ENCODE data around the gene WNT9A.
"Not testable (repeated sequence)": the region's sequence is repeated elsewhere in the genome, so short reads cannot be mapped to it uniquely, and the experiment has no call there.

The WNT9A gene

DNA sequence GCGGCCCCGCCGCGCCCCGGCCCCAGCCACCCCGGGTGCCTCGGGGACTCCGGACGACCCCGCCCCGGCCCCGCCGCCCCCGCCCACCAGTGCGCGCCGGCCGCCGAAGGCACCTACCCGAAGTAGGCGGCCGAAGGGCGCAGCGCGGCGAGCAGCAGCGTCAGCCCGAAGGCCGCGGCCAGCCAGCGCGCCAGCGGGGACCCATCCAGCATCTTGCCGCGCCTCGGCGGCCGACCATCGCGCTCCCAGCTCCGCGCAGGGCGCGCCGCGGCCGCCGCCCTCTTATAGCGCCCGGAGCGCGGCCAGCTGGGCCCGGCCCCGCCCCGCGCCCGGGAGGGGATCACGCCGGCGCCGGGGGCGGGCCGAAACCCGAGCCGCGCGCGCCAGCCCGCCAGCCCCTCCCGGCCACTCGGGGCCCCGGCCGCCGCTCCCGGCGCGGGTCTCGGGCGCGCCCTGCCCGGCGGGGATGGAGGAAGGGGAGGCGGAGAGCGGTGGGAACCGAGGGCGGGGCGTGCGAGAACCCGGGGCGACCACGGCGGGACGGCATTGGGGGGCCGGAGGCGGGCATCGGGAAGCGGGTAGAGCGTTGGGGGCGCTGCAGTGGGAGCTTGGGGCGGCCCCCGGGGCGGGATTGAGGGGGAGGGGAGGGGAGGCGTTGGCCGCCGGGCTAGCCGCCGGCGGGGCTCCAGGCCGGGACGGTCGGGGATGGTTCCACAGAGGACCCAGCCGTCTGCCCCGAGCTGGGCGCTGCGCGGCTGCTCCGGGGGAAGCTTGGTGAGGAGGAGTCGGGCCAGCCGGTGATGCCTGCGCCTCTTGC lies at the start of gene WNT9A:
WNT9A (minus strand) TSS at position 257 of the 817 bp plus-strand sequence; CDS start at position 212, 45 bp downstream.
- no peak for DNase-seq

DNA sequence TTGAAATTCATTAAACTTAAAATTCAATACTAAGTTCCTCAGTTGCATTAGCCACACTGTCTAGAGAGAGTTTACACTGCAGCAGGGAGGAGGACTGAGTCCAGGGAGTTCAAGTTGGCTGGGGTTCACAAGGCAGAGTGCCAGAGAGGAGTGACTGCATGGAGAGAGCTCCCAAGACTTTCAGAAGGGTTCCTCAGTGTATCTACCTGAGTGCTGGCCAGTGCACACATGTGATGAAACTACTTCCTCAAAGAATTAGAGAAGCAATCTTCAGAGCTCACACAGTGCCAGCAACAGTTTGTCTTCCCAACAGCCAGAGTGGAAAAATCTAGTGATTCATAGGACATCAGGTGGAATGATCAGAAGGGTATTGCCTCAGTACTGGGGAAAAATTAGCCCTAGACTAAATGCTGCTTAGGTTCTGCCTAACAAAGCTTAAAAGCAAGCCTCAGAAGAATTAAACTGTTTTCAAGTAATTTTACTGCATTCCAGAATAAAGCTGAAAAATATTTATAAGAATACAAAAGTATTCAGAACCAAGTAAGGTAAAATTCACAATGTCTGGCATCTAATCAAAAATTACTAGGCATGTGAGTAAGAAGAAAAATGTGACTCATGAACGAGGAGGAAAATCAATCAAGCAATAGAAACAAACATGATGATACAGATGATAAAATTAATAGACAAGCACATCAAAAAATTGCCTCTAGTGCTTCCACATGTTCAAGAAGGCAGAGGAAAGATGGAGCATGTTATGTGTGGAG lies 48.6 kb upstream of the WNT9A start:
- DNase-seq = no peak

GRCh38 chr1:227994632-227995300 lies 47.0 kb upstream of the WNT9A start:
- DNase-seq = no peak

GRCh38 chr1:227987181-227987580 lies 39.4 kb upstream of the WNT9A start:
- no peak for DNase-seq

- DNase-seq = not testable (repeated sequence)
Observed at GRCh38 chr1:227975583-227976283, 28.0 kb upstream of the WNT9A start.

DNA sequence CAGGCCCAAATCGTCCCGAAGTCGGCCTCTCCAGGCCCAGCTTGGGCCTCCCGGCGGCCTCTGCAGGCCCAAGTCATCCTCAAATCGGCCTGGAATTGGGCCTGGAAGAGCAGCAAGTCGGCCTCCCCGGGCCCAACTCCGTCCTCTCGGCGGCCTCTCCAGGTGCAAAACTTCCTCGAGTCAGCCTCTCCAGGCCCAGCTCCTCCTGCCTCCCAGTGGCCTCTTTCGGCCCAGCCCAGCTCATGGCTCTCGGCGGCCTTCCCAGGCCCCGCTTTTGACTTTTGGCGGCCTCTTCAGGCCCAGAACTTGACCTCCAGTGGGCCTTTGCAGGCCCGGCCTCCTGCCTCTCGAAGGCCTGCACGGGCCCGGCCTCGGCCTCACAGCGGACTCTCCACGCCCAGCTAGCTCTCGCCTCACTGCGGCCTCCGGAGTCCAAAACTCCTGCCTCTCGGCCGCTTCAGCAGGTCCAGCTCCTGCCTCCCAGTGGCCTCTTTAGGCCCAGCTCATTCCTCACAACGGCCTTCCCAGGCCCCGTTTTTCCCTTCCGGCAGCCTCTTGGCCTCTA lies 26.1 kb upstream of the WNT9A start:
- not testable (repeated sequence) for DNase-seq

DNA sequence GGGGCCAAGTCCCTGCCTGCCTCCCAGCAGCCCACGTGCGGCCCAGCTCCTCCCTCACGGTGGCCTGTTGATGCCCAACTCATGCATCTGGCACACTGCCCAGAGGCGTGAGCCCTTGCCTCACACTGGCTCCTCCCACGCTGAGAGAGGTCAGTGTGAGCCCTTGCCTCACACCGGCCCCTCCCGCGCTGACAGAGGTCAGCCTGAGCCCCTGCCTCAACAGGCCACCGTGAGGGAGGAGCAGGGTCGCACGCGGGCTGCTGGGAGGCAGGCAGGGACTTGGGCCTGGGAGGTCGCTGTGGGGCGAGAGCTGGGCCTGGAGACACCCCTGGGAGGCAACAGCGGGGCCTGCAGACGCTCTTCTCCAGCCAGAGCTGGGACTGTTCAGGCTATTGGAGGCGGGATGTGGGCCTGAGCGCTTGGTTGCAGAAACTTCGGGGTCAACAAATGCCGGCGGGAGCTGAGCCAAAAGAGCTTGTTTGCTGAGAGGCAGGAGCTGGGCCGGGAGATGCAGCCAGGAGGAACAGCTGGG lies 25.2 kb upstream of the WNT9A start:
- DNase-seq = not testable (repeated sequence)

DNA sequence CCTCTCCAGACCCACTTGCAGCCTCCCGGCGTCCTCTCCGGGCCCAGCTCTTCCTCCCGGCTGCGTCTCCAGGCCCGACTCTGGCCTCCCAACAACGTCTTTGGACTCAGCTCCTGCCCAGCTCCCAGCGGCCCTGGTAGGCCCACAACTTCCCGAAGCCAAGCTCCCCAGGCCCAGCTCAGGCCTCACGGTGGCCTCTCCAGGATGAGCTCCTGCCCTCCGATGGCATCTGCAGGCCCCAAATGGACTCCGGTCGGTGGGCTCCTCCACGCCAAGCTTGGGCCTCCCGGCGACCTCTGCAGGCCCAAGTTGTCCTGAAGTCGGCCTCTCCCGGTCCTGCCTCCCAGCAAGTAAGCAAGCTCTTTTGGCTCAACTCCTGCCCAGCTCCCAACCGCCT lies 24.5 kb upstream of the WNT9A start:
- DNase-seq = not testable (repeated sequence)

DNA sequence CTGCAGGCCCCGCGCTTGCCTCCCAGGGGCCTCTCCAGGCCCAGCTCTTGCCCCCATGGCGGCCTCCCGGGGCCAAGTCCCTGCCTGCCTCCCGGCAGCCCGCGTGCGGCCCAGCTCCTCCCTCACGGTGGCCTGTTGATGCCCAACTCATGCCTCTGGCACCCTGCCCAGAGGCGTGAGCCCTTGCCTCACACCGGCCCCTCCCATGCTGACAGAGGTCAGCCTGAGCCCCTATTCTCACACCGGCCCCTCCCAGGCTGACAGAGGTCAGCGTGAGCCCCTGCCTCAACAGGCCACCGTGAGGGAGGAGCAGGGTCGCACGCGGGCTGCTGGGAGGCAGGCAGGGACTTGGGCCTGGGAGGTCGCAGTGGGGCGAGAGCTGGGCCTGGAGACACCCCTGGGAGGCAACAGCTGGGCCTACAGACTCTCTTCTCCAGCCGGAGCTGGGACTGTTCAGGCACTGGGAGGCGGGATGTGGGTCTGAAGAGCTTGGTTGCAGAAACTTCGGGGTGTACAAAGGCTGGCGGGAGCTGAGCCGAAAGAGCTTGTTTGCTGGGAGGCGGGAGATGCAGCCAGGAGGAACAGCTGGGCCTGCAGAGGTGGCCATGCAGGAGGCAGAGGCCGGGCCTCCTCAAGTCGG lies 24.0 kb upstream of the WNT9A start:
- not testable (repeated sequence) for DNase-seq

DNA sequence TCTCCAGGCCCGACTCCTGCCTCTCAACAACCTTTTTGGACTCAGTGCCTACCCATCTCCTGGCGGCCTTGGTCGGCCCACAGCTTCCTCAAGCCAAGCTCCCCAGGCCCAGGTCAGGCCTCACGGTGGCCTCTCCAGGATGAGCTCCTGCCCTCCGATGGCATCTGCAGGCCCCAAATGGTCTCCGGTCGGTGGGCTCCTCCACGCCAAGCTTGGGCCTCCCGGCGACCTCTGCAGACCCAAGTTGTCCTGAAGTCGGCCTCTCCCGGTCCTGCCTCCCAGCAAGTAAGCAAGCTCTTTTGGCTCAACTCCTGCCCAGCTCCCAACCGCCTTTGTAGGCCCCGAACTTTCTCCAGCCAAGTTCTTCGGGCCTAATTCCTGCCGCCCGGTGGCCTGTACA lies 23.5 kb upstream of the WNT9A start:
- not testable (repeated sequence) for DNase-seq

GRCh38 chr1:227970076-227970995 lies 22.6 kb upstream of the WNT9A start:
- DNase-seq = not testable (repeated sequence)

- not testable (repeated sequence) for DNase-seq
Observed at GRCh38 chr1:227967815-227968214, 20.1 kb upstream of the WNT9A start.

DNA sequence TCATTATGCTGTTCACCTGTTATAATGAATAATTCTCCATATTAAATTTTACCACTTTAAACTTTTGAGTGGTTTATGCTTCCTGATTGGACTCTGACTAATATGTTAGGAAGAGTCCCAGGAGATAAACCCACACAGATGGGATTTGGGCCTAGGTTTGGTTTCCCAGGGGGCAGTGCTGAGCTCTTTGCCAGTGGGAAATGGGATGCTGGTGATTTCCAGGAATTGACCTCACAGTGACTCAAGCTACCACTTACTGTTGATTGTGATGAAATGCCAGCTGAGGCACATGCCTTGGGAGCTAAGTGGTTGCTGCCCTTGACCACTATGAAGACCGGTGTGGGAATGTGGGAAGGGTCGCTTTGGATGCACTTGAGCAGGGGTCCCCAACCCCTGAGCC lies 19.0 kb upstream of the WNT9A start:
- not testable (repeated sequence) for DNase-seq

- DNase-seq = no peak
Observed at GRCh38 chr1:227961651-227962466, 14.1 kb upstream of the WNT9A start.

- no peak for DNase-seq
Observed at GRCh38 chr1:227959325-227959860, 11.7 kb upstream of the WNT9A start.

- DNase-seq = no peak
Observed at GRCh38 chr1:227958617-227959324, 11.0 kb upstream of the WNT9A start.

GRCh38 chr1:227955808-227956207 lies 8.1 kb upstream of the WNT9A start:
- DNase-seq = no peak

DNA sequence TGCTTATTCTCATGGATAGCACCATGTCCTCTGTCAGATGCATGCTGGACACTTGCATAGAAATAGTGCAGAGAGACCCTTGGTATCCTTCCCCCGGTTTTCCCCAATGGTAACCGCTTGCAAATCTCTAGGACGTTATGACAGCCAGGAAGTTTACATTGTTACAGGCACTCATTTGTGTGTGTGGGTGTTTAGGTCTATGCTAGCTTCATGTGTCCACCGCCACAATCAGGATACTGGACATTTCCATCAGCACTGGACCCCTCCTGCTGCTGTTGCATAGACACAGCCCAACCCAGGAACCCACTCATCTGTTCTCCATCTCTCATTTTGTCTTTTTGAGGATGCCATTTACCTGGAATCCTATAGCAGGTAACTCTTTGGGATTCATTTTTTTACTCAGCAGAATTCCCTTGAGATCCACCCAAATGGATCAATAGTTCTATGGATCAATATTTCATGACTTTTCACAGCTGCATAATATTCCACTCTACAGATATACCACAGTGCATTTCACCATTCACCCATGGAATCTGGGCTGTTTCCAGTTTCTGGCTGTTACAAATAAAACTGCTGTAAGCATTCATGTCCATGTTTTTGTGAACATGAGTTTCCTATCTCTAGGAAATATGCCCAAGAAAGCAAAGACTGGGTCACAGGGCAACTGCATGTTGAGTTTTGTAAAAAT lies 6.6 kb upstream of the WNT9A start:
- DNase-seq = no peak

All from NCI-H526 treated with DMSO at 0.1 percent for 48 hours (cell line).